ENCODE results near the gene SORL1-AS1.

Gene SORL1-AS1

DNA sequence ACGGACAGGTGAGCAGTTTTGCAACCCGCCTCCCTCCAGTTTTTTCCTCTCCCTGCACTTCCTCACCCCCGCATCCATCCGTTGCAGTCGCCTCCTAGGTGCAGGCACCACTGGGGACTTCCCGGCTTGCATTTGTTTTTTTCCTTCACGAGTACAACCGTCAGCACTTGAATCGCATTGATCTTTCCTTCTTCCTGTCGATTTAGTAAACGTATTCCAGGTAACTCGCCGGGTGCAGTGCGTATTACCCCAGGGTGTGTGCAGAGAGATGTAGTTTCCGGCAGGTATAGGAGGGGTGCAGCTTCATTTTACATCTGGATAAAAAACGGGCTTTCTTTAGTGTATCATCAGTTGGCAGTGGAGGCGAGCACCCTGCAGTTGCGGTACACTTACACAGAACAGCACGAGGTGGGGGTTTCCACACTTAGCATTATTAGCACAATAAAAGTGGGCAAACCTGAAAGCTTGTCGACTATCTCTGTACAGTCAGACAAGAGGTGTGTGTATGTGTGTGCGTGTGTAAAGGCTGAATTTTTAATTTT lies at the start of gene SORL1-AS1:
TSS of gene SORL1-AS1 (minus strand) at position 359 of the 542 bp plus-strand sequence.
- peak; percentile 41 for ATAC-seq
- DNase-seq = peak; percentile 62

DNA sequence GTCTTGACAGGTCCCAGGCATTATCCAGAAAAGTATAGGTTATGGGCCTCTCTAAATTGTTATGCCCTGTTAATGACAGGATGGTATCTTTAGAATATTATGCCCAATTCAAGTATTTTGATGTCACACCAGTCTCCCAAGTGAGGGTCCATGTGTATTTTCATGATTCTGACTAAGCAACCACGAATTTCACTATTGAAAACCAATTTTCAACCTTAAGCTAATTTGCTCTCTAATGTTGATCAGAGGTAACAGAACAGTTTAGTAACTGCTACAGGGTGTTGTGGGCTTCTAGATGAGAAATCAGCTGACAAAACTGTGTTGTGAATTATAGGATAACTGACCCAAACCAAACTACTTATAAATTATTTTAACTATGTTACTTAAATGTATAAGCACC lies 48.0 kb upstream of the SORL1-AS1 start:
- ATAC-seq (peak; percentile 41), DNase-seq (no peak)

DNA sequence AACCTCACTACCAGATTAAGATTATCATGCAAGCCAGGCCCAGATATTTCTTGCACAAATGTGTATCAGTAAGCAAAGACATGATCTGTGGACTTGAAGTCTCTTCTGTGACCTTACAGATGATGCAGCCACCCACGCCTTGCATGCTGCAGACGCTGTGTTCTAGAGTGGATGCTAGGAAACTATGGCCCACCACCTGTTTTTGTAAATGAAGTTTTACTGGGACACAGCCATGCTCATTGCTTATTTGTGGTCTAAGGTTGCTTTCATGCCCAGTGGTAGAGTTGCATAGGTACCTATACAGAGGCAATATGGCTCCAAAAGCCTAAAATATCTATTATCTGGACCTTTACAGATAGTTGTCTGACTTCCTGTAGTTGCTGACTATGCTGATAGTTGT lies 47.5 kb upstream of the SORL1-AS1 start:
- DNase-seq (no peak), ATAC-seq (peak; percentile 44)

DNA sequence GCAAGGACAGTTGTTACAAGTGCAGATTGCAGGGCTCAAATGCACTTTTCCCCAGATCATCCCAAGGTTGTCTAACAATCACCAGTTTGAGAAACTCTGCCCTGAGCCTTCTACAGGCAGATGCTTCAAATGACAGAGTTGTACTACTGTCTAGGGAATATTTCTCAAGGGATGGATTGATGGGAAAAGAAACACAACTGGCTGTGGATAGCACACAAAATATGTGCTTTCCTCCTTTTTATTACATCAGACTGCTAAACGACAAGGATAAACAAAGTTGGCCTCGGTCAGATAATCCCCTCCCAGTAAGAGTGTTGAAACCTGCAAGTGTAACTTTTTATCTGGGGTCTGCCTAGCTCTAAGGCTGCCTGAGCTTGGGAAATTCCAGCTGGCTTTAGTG lies 46.6 kb upstream of the SORL1-AS1 start:
- DNase-seq (no peak), ATAC-seq (no peak)

DNA sequence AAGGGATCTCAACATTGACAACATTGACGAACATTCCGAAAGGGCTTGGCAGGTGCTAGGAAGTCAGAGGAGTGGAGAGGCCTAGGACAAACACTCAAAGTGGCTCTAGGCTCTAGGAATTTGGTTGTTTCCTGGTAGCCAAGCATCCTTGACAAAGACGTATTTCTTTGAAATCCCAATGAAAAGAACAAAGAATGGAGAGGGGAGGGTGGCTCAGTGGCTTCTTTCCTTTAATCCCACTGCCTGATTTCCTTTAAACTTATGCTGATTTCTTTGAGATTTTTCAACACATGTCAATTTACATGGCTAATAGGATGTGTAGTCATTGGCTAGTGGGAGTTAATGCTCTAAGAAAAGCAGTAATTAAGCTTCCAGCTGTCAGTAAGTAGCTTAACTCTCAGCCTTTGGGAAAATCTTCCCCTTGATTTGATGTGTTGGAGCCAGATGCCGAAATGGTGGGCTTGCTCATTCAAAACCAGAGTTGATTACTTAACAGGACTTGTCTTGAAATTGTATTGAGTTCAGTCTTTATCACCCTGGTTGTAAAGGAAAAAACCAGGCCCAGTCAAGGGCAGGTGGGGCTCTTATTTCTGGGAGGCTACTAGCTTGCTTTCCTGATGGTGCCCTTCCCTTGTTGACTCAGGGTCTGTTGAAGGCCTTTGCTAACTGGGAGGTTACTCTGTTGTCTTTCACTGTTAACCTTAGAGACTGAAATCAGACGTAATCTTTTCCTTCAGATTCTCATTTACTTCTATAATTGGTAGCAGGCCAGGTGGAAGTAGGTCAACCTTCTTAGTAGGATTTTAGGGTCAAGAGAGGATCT lies 44.6 kb upstream of the SORL1-AS1 start:
- DNase-seq (no peak), ATAC-seq (no peak)

DNA sequence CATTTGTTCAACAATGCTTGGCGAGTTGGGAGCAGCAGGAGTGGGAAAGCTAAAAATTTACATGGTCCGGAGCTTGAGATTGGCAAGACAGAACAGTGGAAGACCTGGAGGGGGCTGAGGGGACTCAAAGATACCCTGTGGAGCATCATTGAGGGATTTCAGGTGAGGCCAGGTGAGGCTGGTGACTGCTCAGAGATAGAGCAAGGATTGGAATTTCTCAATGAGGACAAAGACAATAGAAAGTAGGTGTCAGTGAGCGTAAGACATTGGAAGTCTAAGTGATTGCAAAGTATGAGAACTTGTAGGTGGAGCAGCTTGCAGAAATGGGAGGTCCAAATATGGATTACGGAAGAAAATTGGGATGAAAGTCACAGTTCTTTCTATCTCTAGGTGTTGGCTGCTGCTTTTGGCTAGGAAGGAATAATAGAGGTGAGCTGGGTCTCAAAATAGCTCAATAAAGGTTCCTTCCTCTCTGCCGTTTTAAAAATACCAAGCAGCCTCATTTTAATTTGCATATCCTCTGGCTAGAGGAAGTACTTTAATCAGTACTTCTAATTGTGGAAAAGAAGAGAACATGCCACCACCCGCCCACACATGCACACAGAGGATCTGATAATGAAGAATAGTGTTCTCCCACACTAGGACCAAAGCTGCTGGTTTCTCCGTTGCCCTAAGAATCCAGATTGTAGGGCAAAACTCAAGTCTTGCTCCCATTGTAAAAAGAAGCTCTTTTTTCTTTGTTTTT lies 41.8 kb upstream of the SORL1-AS1 start:
- DNase-seq = peak; percentile 65
- ATAC-seq = peak; percentile 73

DNA sequence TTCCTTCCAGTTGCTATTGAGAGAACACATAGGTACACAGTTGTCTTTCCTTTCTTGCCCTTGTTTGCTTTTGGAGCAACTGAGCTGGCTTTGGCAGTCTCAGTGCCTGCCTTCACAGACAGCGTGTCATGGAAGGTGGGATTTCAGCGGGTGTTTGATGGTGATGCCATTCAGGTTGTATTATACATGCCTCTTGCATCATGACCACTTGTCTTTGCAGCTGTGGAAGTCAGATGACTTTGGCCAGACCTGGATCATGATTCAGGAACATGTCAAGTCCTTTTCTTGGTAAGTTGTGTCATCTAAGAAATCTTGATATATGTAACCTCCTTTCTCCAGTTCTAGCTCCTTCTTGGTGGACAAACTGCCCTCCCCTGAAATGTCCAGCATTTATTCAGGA lies 37.1 kb upstream of the SORL1-AS1 start:
- DNase-seq = no peak
- ATAC-seq = no peak

DNA sequence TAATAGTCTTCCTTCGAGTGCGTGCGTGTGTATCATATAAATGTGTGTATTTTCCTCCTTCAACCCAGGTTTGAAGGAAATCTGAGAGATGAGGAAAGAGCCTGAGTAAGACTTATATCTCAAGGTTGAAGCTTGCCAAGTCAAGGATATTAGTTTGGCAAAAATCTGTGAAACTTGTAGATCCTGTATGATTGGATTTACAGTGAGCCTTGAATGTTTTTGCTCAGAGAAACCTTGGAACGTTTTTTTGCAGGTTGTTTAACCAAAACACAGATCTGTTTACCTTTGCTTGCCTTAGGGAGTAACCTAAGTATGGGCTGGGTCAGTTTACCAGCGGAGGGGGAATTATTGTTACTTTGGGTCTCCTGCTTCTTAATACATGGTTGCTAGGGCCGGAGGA lies 35.9 kb upstream of the SORL1-AS1 start:
- ATAC-seq (no peak), DNase-seq (no peak)

DNA sequence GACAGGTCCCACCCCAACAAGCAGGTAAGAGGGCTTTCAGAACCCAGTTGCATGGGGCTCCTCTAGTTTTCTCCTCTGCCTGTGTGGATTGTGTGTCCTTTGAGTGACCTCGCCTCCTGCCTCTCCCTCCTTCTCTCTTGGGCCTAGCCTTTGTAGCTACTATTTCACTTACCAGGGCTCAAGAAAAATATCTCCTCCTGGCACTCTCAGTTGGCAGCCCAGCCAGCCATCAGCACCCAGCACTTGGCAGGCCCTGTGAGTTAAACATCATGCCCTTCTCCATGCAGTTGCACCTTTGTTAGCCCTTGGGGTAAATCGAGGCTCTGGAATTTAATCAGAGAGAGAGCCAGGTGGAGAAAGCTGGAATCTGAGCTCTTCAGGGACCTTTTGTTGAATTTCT lies 35.4 kb upstream of the SORL1-AS1 start:
- DNase-seq = no peak

DNA sequence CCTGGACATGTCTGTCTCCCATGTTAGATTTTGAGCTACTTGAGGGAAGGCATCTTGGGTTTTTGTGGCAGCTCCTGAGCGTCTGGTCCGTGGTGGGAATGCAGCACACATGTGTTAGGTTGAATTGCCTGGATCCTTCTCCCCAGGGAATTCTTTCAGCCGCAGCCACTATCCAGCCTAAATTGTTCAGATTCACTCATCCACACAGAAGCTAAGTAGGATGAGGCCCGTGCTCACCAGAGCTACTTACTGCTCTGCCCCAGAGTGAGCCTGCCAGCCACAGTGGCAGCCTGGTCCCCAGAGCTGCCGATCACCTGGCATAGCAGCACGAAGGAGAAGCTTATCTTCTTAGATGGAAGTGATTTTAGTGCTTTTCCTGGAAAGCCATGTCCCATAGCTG lies 34.4 kb upstream of the SORL1-AS1 start:
- no peak for DNase-seq
- no peak for ATAC-seq

More for the DNA sequence above, 35.4 kb upstream of the SORL1-AS1 start:
- no peak for ATAC-seq

DNA sequence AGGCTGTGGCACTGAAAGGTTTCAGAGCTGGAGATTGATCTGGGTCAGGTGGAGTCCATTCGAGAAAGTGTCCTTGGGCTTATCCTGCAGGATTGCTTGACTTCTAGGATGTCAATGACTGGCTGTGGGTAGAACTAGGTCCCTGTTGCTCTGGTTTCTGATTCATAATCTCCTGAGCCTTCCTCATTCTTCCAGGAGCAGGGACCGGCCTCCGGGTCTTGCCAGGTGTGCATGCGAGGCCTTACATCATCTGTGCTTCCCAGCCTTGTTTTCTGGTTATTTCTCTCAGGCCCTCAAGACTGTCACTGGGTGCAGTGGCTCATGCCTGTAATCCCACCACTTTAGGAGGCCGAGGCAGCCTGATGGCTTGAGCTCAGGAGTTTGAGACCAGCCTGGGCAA lies 33.3 kb upstream of the SORL1-AS1 start:
- no peak for ATAC-seq
- DNase-seq = no peak

DNA sequence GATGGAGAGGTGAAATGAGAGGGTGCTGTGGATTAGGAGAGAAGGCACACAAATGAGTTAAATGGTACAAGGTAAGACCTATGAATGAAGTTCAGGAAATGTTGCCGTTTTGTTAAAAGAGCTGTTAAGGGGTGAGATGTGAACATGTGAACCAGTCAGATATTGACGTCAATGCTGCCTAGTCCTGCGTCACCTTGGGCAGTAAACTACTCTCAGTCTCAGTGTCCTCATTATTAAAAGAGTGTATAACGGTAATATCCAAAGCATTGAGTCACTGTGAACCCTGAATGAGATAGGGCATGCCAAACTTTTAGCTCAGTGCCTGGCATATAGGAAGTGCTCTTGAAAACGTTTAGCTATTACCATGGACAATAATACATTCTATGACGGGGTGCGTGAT lies 32.4 kb upstream of the SORL1-AS1 start:
- DNase-seq = no peak

DNA sequence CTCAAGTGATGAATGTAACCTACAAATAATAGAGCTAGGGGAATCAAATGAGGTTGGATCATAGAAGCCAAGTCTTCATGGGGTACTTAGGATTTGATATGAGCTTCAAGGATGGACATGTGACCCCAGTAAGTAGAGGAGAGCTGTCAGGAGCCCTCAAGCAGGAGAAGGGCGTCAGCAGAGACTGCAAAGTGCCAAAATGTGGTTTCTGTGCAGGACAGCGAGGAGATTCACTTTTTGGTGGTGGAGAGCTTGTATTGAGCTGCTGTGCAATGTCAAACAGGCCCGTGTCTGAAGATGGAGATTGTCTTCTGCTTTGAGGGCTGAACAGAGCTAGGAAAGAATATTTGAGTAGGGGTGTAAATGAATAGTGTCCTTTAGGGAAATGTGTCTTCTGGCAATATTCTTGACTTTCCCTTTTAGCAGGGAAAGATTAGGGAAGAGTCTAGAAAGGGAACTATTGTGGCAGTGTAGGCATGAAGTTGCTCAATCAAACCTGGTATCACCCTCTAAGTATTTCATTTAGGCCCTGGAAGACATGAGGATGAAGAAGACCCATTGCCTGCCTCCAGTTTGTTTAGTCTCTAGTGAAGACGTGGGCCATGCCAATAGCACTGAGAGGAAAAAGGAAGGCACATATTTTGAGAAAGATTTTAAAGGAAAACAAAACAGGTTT lies 31.2 kb upstream of the SORL1-AS1 start:
- no peak for DNase-seq
- ATAC-seq = no peak

More for the DNA sequence above, 32.4 kb upstream of the SORL1-AS1 start:
- no peak for ATAC-seq

DNA sequence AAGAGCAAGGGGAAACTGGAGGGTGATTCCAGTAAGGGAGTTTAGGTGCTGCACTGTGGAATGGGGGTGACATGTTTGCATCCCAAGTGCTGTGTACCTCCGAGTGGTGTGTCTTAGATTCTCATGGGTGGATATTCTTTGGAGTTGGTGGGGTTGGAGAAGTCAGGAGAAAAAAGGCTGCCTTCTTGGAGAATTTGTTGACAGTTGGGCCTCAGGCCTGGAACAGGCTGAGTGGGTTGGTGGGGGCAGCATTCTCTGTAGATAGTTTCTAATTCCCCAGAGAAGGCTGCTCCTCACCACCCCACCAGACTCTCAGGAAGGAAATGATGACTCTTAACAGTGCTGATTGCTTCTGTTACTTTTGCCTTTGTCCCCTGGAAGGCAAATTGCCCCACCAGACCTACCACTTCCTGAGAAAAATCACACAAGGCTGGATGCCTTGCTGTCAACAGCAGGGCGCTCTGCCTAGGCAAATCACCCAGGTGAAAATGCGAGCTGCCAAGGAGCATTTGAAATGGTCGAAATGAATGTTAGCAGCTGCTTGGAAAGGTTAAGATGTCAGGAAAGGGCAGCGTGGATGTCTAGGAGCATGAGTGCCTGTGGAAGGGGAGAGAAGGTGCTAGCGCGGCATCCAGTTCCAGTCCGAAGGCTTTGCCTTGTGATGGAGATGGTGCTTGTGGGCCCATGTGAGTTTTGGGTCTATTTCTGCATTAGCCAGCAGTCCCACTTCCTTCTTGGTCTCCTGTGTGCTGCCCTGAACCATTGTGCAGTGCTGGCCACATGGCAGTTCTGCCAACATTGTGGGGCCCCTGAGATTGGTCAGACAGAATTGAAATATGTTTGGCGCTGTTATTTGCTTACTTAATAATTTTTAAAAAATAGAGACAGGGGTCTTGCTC lies 29.7 kb upstream of the SORL1-AS1 start:
- peak; percentile 56 for DNase-seq
- ATAC-seq = peak; percentile 84

DNA sequence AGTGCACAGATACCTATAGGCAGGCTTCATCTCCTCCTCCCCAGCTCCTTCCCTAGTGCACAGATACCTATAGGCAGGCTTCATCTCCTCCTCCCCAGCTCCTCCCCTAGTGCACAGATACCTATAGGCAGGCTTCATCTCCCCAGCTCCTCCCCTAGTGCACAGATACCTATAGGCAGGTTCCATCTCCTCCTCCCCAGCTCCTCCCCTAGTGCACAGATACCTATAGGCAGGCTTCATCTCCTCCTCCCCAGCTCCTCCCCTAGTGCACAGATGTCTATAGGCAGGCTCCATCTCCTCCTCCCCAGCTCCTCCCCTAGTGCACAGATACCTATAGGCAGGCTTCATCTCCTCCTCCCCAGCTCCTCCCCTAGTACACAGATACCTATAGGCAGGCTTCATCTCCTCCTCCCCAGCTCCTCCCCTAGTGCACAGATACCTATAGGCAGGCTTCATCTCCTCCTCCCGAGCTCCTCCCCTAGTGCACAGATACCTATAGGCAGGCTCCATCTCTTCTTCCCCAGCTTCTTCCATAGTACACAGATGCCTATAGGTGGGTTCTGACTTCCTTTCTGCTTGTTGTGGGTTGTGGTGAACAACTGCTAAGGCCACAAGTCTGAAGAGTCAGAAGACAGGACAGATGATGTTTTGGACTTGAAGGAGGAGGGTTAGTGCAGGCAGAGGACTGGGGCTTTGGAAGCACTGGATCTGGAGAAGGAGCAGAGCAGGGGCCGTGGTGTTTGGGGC lies 28.9 kb upstream of the SORL1-AS1 start:
- peak; percentile 41 for DNase-seq

DNA sequence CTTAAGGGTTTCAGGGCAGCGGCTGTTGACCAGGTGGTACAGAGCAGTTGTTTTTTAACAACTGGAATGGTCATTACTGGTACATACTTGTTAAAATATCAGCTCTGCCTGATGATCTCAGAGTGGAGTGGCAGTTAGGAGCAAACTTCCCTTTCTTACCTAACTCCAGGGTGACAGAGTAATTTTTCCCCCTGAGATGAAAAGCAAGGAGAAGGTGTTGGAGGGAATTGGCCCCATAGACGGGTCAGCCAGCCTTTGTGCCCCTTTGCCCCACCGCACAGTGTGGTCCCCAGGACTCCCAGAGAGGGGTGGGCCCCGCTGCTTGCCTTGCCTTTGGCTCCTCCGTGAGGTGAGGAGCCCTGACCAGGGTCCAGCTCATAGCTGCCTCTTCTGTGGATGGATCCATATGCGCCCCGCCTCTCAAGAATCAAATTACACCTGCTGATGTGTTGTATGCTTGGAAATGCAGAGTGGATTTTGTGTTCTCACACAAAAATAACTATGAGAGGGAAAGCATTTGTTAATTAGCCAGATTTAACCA lies 27.0 kb upstream of the SORL1-AS1 start:
- DNase-seq (no peak), ATAC-seq (no peak)

More for the DNA sequence above, 28.9 kb upstream of the SORL1-AS1 start:
- ATAC-seq = peak; percentile 87

DNA sequence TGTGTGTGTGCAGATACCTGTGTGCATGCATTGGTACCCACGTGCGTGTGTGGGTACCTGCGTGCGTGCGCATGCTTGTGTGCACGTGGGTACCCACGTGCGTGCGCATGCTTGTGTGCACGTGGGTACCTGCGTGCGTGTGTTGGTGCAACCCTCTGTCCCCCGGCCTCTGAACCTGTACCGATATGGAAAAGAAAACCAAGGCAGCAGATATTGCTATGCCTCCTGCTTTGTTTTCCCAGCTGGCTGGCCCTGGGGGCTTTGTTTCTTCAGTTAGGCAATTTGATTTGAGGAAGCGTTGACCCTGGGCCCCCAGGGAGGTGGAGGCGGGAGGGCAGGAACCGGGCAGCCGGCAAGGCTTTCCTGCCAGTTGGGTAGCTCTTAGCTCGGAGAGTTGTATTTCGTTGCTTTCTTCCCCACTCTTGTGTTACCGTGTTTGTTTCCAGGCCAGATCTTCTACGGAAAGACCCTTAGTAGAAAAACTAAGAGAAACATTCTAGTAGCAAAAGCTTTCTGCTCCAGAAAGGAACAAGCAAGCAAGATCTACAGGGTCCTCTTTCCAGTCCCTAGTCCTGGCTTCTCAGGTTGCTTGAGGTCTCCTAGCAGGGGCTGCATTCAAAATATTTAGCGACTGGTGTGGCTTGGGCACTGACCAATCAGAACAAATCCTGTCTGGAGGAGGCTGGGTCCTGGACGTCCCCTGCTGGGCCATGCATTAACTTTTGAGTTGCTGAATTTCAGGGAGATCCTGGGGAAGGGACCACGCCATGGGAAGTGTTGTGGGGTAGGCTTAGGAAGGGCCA lies 26.3 kb upstream of the SORL1-AS1 start:
- DNase-seq = no peak

DNA sequence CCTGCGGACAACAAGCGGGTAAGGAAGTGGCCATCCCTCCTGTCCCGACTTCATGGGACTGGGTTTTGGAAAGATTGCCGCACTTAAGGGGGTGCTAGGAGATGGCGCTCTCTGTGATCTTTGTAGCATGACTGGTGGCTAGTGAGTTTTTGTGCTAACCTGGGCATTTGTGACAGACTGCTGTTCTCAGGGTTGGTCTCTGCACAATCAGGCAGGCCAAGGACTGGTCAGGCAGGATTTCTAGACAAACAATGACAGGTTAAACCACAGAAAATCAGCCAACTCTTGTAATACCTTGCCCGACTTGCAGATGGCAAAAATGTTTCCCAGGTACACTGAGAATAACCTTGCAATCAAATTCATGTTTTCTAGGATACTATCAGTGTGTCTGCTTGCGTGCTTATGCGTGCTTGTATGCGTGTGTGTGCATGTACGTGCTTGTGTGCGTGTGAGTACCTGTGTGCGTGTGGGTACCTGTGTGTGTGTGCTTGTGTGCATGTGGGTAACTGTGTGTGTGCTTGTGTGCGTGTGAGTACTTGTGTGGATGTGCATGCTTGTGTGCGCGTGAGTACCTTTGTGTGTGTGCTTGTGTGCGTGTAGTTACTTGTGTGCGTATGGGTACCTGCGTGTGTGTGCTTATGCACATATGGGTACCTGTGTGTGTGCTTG lies 25.6 kb upstream of the SORL1-AS1 start:
- ATAC-seq (no peak), DNase-seq (no peak)

More for the DNA sequence above, 26.3 kb upstream of the SORL1-AS1 start:
- no peak for ATAC-seq
